HG03457 (cell line): ENCODE measurements around the gene KCNQ1.

ENCODE experiments used
- ATAC-seq: cut with Tn5 transposase; IDR thresholded peaks from one replicate; pipeline ENCODE4 v1.9.1; 2021; ENCODE audit warnings: moderate number of reproducible peaks; ENCODE audit not compliant: unreplicated experiment

Gene KCNQ1

GRCh38 chr11:2521081-2521732, 76.4 kb downstream of the KCNQ1 start:
- no peak for ATAC-seq

GRCh38 chr11:2521733-2522630, 77.2 kb downstream of the KCNQ1 start:
- ATAC-seq, result no peak

- no peak for ATAC-seq
These were observed 77.9 kb downstream of the KCNQ1 start for GRCh38 chr11:2522631-2523255.

- no peak for ATAC-seq
These were observed 79.1 kb downstream of the KCNQ1 start for GRCh38 chr11:2523821-2524391.

GRCh38 chr11:2524446-2525165, 79.8 kb downstream of the KCNQ1 start:
- no peak for ATAC-seq

- ATAC-seq, result no peak
These were observed 80.5 kb downstream of the KCNQ1 start for GRCh38 chr11:2525166-2525861.

GRCh38 chr11:2525941-2526807, 81.4 kb downstream of the KCNQ1 start:
- no peak for ATAC-seq

GRCh38 chr11:2526808-2527381, 82.1 kb downstream of the KCNQ1 start:
- no peak for ATAC-seq

- no peak for ATAC-seq
These were observed 82.9 kb downstream of the KCNQ1 start for GRCh38 chr11:2527621-2528291.

GRCh38 chr11:2528301-2529050, 83.7 kb downstream of the KCNQ1 start:
- no peak for ATAC-seq

GRCh38 chr11:2529173-2529572, 84.4 kb downstream of the KCNQ1 start:
- ATAC-seq, result no peak

- ATAC-seq, result no peak
These were observed 84.8 kb downstream of the KCNQ1 start for GRCh38 chr11:2529636-2530035.

- ATAC-seq, result no peak
These were observed 85.5 kb downstream of the KCNQ1 start for GRCh38 chr11:2530131-2530854.

- ATAC-seq, result no peak
These were observed 86.0 kb downstream of the KCNQ1 start for GRCh38 chr11:2530855-2531200.

GRCh38 chr11:2531277-2531986, 86.6 kb downstream of the KCNQ1 start:
- no peak for ATAC-seq

GRCh38 chr11:2531987-2532703, 87.3 kb downstream of the KCNQ1 start:
- no peak for ATAC-seq
